NOMO-1 treated with DMSO at 0.1 percent for 48 hours (cell line): ENCODE data around the gene ZNF358.
"Not testable (repeated sequence)": the region's sequence is repeated elsewhere in the genome, so short reads cannot be mapped to it uniquely, and the experiment has no call there.

Source experiments
- DNase-seq: peaks from one replicate; lab custom pipeline; 2025; ENCODE audit not compliant: unreplicated experiment; lab: John Stamatoyannopoulos, UW

Gene ZNF358

GRCh38 chr19:7535047-7535997, 19.4 kb downstream of the ZNF358 start, which contains the start of gene PNPLA6:
Gene PNPLA6 (plus strand): TSS chr19:7535717. CDS start chr19:7535789, 72 bp downstream.
- DNase-seq = peak; percentile 88

- DNase-seq = no peak
Measured at GRCh38 chr19:7535998-7536695, 20.2 kb downstream of the ZNF358 start.

GRCh38 chr19:7538990-7539389, 23.1 kb downstream of the ZNF358 start:
- DNase-seq = not testable (repeated sequence)

GRCh38 chr19:7539827-7540425, 24.0 kb downstream of the ZNF358 start:
- DNase-seq = no peak

- DNase-seq = no peak
Measured at GRCh38 chr19:7540761-7541474, 25.0 kb downstream of the ZNF358 start.

- no peak for DNase-seq
Measured at GRCh38 chr19:7541475-7541824, 25.5 kb downstream of the ZNF358 start.

GRCh38 chr19:7541828-7542443, 26.0 kb downstream of the ZNF358 start:
- DNase-seq = no peak

GRCh38 chr19:7542556-7543348, 26.8 kb downstream of the ZNF358 start:
- DNase-seq = no peak

- peak; percentile 56 for DNase-seq
Measured at GRCh38 chr19:7544626-7545025, 28.7 kb downstream of the ZNF358 start.

GRCh38 chr19:7545300-7545699, 29.4 kb downstream of the ZNF358 start:
- DNase-seq = peak; percentile 19

GRCh38 chr19:7545904-7546303, 30.0 kb downstream of the ZNF358 start:
- peak; percentile 10 for DNase-seq

GRCh38 chr19:7547159-7547558, 31.3 kb downstream of the ZNF358 start:
- no peak for DNase-seq

- DNase-seq = no peak
Measured at GRCh38 chr19:7549429-7550148, 33.7 kb downstream of the ZNF358 start.

- no peak for DNase-seq
Measured at GRCh38 chr19:7550169-7550770, 34.4 kb downstream of the ZNF358 start.

GRCh38 chr19:7550987-7551761, 35.3 kb downstream of the ZNF358 start:
- no peak for DNase-seq

GRCh38 chr19:7552781-7553180, 36.9 kb downstream of the ZNF358 start:
- DNase-seq = no peak

- no peak for DNase-seq
Measured at GRCh38 chr19:7554565-7554964, 38.7 kb downstream of the ZNF358 start.
